Kidney epithelial cell (primary cell): ENCODE results near the gene PSMB5. TPM values are rescaled to one million over a fixed set of nuclear protein-coding genes. Genes with fewer than 3 reads are reported as not detected.

Experiments
- DNase-seq: peaks from one replicate; pipeline ENCODE4 v3.0.0-alpha.2; 2010; ENCODE audit warnings: low read depth
- H3K27me3 ChIP-seq: 2 replicates; pipeline ENCODE4 v1.6.0; 2011; ENCODE audit warnings: low read length; ENCODE audit not compliant: control insufficient read depth, insufficient read depth
- H3K36me3 ChIP-seq: 2 replicates; pipeline ENCODE4 v1.5.1; 2011; ENCODE audit warnings: low read length; ENCODE audit not compliant: control insufficient read depth, insufficient read depth
- H3K4me3 ChIP-seq: 2 replicates; pipeline ENCODE4 v1.5.1; 2011; ENCODE audit warnings: low read depth, mild to moderate bottlenecking, control low read depth, low read length
- CTCF ChIP-seq: IDR thresholded peaks from 2 replicates; pipeline ENCODE4 v1.5.1; 2011; ENCODE audit warnings: mild to moderate bottlenecking, moderate library complexity, low read length, control low read depth, inconsistent platforms; ENCODE audit not compliant: insufficient read depth, poor library complexity, severe bottlenecking
- total RNA-seq: library from RNA; depleted of rRNA; stranded (reverse); fragments of >200 nt; gene quantifications from 2 replicates; pipeline ENCODE4 v1.2.3, GENCODE V29; 2015

PSMB5 gene
- total RNA-seq, 1 donor from 2014 or later: 199 TPM

GRCh38 chr14:22976620-22977433 lies 57.9 kb downstream of the PSMB5 start:
- Histone ChIP-seq H3K36me3 (peaks cover 3% of the 10 kb centered on the region), H3K27me3 (no peaks in the 10 kb centered on the region), H3K4me3 (no peak overlapping the region)
- no peak for DNase-seq
- TF ChIP-seq CTCF: no peak

Other genes with a start within 250 kb of the PSMB5 start
- 6.8 and 10.0 TPM in 2 replicates for gene SLC7A7, start 219.5 kb downstream of the PSMB5 start, total RNA-seq
- 102 and 362 TPM in 2 replicates for gene MRPL52, start 205.0 kb downstream of the PSMB5 start, total RNA-seq
- 650 and 669 TPM in 2 replicates for gene MMP14, start 198.3 kb downstream of the PSMB5 start, total RNA-seq
- gene LRP10, start 163.2 kb downstream of the PSMB5 start, total RNA-seq: 124 and 150 TPM in 2 replicates
- 0.48 and 1.2 TPM in 2 replicates for gene REM2, start 151.7 kb downstream of the PSMB5 start, total RNA-seq
- gene RBM23, start 115.8 kb downstream of the PSMB5 start, total RNA-seq: 96.1 and 146 TPM in 2 replicates
- gene PRMT5, start 105.5 kb downstream of the PSMB5 start, total RNA-seq: 94.0 and 107 TPM in 2 replicates
- 31.7 and 36.5 TPM in 2 replicates for gene HAUS4, start 77.8 kb downstream of the PSMB5 start, total RNA-seq
- gene AJUBA, start 52.3 kb downstream of the PSMB5 start, total RNA-seq: 87.2 and 90.8 TPM in 2 replicates
- gene C14orf93, start 24.8 kb downstream of the PSMB5 start, total RNA-seq: 8.4 and 9.7 TPM in 2 replicates
- not detected in 2 replicates for gene PSMB11, start 7.3 kb upstream of the PSMB5 start, total RNA-seq
- 5.9 and 7.0 TPM in 2 replicates for gene CDH24, start 22.6 kb upstream of the PSMB5 start, total RNA-seq
- gene ACIN1, start 60.2 kb upstream of the PSMB5 start, total RNA-seq: 72.6 and 83.4 TPM in 2 replicates
- 27.5 and 33.3 TPM in 2 replicates for gene C14orf119, start 60.6 kb upstream of the PSMB5 start, total RNA-seq
- not detected in 2 replicates for gene CIROP, start 70.1 kb upstream of the PSMB5 start, total RNA-seq
- not detected in 2 replicates for gene CEBPE, start 84.4 kb upstream of the PSMB5 start, total RNA-seq
- 2.3 and 3.5 TPM in 2 replicates for gene SLC7A8, start 148.8 kb upstream of the PSMB5 start, total RNA-seq
- gene RNF212B, start 203.0 kb upstream of the PSMB5 start, total RNA-seq: not detected in 2 replicates